ENCODE data around the gene GPC6.

DNA sequence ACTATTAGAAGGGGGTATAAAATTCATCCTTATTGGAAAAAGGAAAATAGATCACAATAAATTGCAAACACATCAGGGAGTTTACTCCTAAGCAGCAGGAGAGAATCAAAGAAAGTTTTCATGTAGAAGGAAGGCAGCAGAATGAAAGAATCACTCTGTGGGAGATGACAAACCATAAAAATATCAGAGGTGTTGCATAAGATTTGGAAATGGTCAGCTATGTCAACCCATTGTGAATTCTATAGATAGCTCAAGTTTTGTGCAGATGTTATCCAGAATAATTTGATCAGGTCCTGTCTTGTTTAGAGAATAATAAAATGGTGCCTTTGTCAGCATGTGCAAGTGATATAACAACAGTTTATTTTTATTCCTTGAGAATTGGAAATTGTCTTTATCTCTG is 630.5 kb downstream of the GPC6 start:
- TF ChIP-seq, protein P1, sequence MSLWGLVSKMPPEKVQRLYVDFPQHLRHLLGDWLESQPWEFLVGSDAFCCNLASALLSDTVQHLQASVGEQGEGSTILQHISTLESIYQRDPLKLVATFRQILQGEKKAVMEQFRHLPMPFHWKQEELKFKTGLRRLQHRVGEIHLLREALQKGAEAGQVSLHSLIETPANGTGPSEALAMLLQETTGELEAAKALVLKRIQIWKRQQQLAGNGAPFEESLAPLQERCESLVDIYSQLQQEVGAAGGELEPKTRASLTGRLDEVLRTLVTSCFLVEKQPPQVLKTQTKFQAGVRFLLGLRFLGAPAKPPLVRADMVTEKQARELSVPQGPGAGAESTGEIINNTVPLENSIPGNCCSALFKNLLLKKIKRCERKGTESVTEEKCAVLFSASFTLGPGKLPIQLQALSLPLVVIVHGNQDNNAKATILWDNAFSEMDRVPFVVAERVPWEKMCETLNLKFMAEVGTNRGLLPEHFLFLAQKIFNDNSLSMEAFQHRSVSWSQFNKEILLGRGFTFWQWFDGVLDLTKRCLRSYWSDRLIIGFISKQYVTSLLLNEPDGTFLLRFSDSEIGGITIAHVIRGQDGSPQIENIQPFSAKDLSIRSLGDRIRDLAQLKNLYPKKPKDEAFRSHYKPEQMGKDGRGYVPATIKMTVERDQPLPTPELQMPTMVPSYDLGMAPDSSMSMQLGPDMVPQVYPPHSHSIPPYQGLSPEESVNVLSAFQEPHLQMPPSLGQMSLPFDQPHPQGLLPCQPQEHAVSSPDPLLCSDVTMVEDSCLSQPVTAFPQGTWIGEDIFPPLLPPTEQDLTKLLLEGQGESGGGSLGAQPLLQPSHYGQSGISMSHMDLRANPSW (CRISPR knock-in tag; IDR thresholded peaks at IDR 0.05), result no peak
- no peak for TF ChIP-seq ILK (tag; IDR thresholded peaks at IDR 0.05; ENCODE audit: borderline replicate concordance, low read depth)
- TF ChIP-seq MAFK (IDR thresholded peaks at IDR 0.05; ENCODE audit: low read length), result no peak
- no peak for TF ChIP-seq SMAD1 (IDR thresholded peaks at IDR 0.05; ENCODE audit: low read depth, low read length, partially characterized antibody)
- TF ChIP-seq, protein P2, sequence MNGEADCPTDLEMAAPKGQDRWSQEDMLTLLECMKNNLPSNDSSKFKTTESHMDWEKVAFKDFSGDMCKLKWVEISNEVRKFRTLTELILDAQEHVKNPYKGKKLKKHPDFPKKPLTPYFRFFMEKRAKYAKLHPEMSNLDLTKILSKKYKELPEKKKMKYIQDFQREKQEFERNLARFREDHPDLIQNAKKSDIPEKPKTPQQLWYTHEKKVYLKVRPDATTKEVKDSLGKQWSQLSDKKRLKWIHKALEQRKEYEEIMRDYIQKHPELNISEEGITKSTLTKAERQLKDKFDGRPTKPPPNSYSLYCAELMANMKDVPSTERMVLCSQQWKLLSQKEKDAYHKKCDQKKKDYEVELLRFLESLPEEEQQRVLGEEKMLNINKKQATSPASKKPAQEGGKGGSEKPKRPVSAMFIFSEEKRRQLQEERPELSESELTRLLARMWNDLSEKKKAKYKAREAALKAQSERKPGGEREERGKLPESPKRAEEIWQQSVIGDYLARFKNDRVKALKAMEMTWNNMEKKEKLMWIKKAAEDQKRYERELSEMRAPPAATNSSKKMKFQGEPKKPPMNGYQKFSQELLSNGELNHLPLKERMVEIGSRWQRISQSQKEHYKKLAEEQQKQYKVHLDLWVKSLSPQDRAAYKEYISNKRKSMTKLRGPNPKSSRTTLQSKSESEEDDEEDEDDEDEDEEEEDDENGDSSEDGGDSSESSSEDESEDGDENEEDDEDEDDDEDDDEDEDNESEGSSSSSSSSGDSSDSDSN (IDR thresholded peaks at IDR 0.05; ENCODE audit: borderline replicate concordance in 1 of 2, low read depth in 2 of 2, low read length in 2 of 2), result no peak
- TF ChIP-seq STAT5B (CRISPR knock-in tag; IDR thresholded peaks at IDR 0.05), result no peak
- no peak for TF ChIP-seq ZNF217 (CRISPR knock-in tag; IDR thresholded peaks at IDR 0.05)
- no peak for TF ChIP-seq ZNF143 (CRISPR knock-in tag; IDR thresholded peaks at IDR 0.05)
- no peak for TF ChIP-seq CHD1 (IDR thresholded peaks at IDR 0.05; ENCODE audit: low read length)
- no peak for TF ChIP-seq EP300 (IDR thresholded peaks at IDR 0.05; ENCODE audit: low read length)
- TF ChIP-seq ZBTB8A (IDR thresholded peaks at IDR 0.05; ENCODE audit: partially characterized antibody), result no peak
- TF ChIP-seq TAF1 (IDR thresholded peaks at IDR 0.05; ENCODE audit: control insufficient read depth, extremely low read depth, insufficient read depth, low read length, severe bottlenecking), result no peak
